ENCODE measurements around the gene GPS2.

The GPS2 gene

GRCh38 chr17:7317161-7317803 lies 2.1 kb upstream of the GPS2 start:
- no peak for DNase-seq (ENCODE audit: low spot score)

- DNase-seq (ENCODE audit: low spot score), result no peak
These were observed 543 bp upstream of the GPS2 start for GRCh38 chr17:7315570-7316235.

- DNase-seq (ENCODE audit: low spot score), result no peak
These were observed 1.1 kb downstream of the GPS2 start for GRCh38 chr17:7313890-7314718.

- no peak for DNase-seq (ENCODE audit: low spot score)
These were observed 1.9 kb downstream of the GPS2 start for GRCh38 chr17:7313088-7313889.

GRCh38 chr17:7312432-7313087 lies 2.6 kb downstream of the GPS2 start:
- DNase-seq (ENCODE audit: low spot score), result no peak

- DNase-seq (ENCODE audit: low spot score), result no peak
These were observed 4.0 kb downstream of the GPS2 start for GRCh38 chr17:7311110-7311705.

- DNase-seq (ENCODE audit: low spot score), result no peak
These were observed 5.5 kb downstream of the GPS2 start for GRCh38 chr17:7309628-7310027.

GRCh38 chr17:7308625-7309433 lies 6.3 kb downstream of the GPS2 start:
- DNase-seq (ENCODE audit: low spot score), result peak; percentile 92

- DNase-seq (ENCODE audit: low spot score), result no peak
These were observed 7.2 kb downstream of the GPS2 start for GRCh38 chr17:7307686-7308624.

- peak; percentile 100 for DNase-seq (ENCODE audit: low spot score)
These were observed 8.1 kb downstream of the GPS2 start, which contains the start of gene EIF5A for GRCh38 chr17:7306911-7307685. Gene EIF5A, plus strand, starts transcription at chr17:7307628. Its CDS starts 2,008 bp downstream, at chr17:7309636.

- no peak for DNase-seq (ENCODE audit: low spot score)
These were observed 11.0 kb downstream of the GPS2 start for GRCh38 chr17:7304179-7304578.

GRCh38 chr17:7296189-7296861 lies 18.8 kb downstream of the GPS2 start:
- peak; percentile 89 for DNase-seq (ENCODE audit: low spot score)

- no peak for DNase-seq (ENCODE audit: low spot score)
These were observed 19.7 kb downstream of the GPS2 start for GRCh38 chr17:7295230-7296180.

GRCh38 chr17:7294614-7295153 lies 20.5 kb downstream of the GPS2 start, which contains the start of gene YBX2:
Gene YBX2, minus strand, starts transcription at chr17:7294639. Its CDS starts 139 bp downstream, at chr17:7294500.
- DNase-seq (ENCODE audit: low spot score), result peak; percentile 64

- DNase-seq (ENCODE audit: low spot score), result no peak
These were observed 21.1 kb downstream of the GPS2 start for GRCh38 chr17:7293816-7294613.

All from hepatic stellate cell (primary cell).